Fibroblast of skin of right biceps (primary cell): ENCODE data around the gene CCDC83.
A peak's percentile ranks its signal among the peaks of the same experiment; 100 is the strongest.
"Not testable (repeated sequence)": the region's sequence is repeated elsewhere in the genome, so short reads cannot be mapped to it uniquely, and the experiment has no call there.

Source experiments
- DNase-seq: peaks from one replicate; pipeline ENCODE4 v3.0.0-alpha.2; 2013

Gene CCDC83

DNA sequence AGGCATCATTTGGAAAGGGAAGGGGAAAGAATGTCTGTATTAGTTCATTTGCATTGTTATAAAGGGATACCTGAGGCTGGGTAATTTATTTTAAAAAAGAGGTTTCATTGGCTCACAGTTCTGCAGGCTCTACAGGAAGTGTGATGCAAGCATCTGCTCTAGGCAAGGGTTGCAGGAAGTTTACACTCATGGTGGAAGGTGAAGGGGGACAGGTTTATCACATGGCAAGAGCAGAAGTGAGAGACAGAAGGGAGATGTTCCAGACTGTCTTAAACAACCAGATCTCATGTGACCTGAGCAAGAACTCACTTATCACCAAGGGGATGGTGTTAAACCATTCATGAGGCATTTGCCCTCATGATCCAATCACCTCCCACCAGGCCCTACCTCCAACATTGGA lies 90.6 kb downstream of the CCDC83 start:
- DNase-seq = no peak

DNA sequence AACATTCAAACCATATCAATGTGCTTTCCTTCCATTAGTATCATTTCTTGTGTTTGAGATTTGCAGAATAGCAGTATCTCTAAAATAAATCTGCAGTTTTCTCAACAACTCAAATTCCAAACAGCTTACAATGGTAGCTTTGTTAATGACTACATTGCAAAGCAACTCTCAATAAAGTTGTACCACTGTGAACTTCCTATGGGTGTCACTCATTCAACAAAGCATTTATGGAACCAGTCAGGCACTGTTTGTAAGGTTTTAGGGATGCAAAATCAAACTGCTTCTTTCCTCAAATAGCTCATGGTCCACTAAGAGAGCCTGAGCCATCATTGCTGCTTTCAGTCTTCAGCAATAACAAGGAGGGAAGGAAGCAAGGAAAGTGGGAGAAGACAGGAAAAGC lies 91.0 kb downstream of the CCDC83 start:
- no peak for DNase-seq

DNA sequence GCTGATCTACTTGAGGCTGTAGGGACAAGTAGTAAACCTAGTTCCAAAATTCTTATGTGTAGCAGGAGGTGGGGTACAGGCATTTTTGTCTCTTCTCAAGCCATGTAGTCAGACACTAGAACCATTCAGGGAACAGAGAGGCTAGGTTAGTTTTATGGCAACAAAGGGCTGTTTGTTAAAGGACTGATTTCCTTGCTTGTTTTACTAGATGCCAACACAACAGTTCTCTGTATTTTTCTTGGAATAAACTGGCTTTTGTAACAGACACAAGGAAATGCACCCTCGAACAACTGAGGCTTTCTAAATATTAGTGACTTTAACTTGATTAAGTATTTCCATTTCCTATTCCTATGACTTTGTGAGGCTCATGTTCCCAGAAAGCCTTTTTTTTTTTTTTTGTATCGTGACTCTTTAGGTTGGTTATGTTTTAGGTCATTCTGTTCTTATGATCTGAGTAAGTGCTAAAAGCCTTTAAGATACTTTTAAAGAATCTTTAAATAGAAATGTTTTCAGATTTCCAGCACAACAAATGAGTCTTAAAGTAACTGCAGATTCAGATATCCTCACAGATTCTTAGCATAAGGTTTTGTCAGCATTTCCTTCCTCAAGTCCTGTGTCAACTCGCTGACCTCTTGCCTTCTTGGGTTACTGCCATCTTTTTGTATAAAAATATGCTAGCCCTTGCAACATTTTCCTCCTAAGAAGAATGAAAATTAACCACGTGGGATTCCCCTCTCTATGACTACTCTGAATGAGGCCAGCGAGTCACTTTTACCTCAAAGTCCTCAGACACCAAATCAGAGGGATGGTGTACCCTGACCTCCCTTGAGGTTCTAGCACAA lies 92.5 kb downstream of the CCDC83 start:
- DNase-seq = peak; percentile 91

DNA sequence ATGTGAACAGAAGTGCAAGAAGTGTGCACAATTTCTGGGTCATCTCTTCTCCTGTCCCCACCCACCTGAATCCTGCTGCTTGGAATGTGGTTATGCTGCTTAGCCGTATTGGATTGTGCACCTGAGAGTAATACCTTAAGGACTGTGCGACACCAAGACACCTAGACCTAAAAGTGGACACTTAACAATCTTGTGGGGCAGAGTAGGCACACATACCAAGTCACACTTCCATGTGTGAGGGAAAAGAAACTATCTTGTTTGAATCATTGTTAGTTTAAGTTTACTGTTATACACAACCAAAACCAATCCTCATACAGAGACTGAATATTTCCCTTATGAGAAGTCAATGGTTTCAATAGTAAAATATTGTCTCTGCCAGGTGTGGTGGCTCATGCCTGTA lies 93.7 kb downstream of the CCDC83 start:
- DNase-seq = no peak

DNA sequence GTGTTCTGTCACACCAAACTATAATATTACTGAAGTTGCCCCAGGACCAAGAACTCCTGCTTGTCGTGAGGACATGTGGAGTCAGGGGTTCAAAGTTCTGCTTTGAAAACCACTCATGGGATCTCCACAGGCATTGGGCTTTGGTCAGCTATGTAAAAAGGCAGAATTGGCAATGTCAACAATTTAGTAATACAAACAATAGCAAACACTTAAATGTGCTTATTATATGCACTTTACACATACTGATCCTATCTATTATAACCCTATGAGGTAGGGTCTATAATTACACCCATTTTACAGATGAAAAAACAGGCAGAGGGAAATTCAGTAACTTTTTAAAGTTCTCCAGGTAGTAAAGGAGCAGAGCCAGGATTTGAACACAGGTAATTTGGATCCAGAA lies 94.6 kb downstream of the CCDC83 start:
- no peak for DNase-seq

DNA sequence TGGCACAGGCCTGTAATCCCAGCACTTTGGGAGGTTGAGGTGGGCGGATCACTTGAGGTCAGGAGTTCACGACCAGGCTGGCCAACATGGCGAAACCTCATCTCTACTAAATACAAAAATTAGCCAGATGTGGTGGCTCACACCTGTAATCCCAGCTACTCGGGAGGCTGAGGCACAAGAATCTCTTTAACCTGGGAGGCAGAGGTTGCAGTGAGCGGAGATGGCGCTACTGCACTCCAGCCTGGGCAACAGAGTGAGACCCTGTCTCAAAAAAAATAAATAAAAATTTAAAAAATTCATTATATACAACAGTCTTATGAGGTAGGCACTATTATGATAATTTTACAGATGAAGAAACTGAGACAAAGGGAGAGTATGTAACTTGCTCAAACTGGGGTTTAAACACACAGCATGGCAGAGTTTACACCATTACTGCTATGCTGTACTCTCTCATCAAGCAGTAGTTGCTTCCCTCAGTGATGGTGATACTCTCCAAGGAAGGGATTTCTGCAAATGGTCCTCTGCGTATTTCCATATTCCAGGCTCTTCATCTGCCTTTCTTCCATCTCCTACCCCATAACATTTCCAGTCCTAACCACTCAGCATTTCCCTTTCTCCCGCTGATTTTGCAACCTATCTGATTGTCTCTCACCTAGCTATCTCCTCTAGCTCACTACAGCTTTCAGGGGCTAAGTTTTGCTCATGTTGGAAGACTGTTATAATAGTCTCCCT lies 95.3 kb downstream of the CCDC83 start:
- no peak for DNase-seq

DNA sequence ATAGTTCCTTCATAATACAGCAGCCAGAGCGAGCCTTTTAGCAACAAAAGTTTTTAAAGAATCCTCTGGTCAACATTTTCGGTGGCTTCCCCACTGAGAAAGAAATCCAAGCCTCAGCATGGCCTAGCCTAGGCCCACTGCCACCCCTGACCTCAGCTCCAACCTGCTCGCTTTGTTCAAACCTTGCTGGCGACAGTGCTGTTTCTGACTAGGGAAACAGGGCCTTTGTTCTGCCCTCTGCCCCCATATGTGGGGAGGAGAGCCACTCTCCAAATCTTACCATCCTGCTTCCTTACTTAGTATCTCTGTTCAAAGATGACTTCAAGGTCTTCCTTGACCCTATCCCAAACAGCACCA lies 95.8 kb downstream of the CCDC83 start:
- no peak for DNase-seq

DNA sequence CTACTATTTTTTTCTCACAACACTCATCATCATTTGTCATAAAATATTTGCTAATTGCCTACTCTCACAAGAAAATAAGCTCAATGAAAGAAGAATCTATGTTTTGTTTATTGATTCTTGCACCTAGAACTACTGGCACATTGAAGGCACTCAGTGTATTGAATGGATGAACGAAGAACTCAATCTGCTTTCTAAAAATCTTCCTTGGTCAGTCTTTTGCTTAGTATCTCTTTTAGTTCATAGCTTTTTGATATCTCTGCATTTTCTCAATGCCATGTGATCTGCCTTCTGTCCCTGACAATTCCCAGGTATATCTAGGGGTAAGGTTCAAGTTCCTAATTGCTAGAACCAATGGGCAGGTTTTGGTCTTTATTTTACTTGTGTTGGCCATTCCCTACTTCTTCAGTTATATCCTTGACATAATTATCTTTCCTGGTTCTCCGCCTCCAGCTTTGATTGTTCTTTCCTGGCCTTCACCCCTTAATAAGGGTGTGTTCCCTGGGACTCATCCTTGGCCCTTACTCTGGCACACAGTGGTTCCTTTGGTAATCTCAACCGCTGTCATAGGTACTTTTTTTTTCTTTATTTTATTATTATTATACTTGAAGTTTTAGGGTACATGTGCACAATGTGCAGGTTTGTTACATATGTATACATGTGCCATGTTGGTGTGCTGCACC lies 96.4 kb downstream of the CCDC83 start:
- DNase-seq = no peak

DNA sequence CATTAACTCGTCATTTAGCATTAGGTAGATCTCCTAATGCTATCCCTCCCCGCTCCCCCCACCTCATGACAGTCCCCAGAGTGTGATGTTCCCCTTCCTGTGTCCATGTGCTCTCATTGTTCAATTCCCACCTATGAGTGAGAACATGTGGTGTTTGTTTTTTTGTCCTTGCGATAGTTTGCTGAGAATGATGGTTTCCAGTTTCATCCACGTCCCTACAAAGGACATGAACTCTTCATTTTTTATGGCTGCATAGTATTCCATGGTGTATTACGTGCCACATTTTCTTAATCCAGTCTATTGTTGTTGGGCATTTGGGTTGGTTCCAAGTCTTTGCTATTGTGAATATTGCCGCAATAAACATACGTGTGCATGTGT lies 96.9 kb downstream of the CCDC83 start:
- not testable (repeated sequence) for DNase-seq

DNA sequence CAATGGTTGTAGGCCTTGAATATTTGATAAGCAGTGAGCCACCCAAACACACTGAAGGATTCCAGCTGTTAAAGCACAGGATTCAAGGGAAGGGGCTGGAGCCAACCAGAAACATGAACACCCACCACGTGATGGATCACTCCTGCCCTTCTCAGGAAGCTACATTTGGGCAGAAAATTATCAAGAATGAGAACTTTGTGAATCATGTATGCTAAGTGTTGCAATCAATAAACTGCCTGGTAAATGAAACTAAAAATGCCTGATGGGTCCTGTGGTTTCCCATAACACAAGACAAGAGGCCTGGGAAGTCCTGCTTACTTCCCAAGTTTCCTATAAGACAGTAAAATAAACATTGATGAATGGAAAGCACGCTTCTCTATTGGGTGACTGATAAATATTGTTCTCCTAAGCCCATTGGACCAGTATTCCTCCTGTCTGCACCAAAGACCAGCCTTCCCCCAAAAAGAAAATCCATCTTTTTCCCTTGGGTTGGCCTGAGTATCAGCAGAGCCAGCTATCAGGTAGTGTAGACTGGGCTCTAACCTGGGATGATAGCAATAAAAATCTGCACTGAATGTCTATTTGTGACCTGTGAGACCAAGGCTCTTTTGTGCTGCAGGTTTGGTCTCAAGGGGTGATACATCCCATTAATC lies 98.4 kb downstream of the CCDC83 start:
- DNase-seq = peak; percentile 35

DNA sequence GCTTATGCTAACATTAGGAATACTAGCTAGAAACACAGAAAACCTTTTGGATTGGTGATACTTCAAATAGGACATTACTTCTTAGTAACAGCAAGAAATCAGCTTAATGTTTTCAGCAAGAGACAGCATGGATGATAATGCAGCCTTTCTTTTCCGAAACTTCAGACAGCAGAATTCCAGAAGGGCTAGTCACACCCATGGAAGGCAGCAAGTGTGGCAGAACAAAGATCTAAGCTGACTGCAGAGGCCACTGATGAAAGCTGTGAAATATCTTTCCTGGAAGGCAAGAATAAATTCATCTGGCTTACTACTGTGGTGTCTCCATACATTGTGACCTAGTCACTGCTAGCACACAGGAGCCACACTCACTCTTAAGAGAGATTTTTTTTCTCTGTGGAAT lies 100.3 kb downstream of the CCDC83 start:
- DNase-seq = peak; percentile 92

DNA sequence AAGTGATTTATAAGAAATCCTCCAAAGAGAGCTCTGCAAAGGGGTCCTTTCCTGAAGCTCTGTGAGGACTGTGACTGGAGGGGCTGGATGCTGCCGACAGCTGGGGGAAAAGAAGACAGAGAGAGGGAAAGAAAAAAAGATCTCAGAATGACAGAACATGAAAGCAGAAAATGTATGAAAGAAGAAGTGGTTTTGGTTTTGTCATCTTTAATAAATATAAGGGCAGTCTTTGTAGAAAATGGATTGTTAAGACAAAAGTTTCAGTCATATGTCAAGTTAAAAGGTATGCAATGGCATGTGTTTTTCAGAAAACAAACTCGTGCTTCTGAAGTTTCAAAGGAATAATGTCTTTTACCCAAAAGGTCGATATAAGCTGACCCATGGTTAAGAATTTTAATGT lies 105.5 kb downstream of the CCDC83 start:
- DNase-seq = no peak

DNA sequence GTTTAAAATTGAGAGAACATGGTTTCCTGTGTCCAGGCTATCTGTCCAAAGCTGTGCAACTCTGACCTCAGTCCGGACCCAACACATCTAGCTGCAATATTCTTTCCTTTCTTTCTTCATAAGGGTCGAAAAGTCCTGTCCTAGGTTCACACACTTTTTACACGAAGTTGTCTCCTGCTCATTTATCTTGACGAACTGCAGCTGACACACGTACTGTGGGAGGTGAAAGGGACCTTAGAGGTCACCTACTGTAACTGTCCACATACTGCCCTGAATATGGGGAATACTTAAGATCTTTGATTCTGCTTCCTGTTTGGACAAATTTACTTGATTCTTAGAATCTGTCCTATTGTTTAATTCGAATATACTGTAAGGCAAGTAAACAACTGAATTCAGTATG lies 105.9 kb downstream of the CCDC83 start:
- no peak for DNase-seq

DNA sequence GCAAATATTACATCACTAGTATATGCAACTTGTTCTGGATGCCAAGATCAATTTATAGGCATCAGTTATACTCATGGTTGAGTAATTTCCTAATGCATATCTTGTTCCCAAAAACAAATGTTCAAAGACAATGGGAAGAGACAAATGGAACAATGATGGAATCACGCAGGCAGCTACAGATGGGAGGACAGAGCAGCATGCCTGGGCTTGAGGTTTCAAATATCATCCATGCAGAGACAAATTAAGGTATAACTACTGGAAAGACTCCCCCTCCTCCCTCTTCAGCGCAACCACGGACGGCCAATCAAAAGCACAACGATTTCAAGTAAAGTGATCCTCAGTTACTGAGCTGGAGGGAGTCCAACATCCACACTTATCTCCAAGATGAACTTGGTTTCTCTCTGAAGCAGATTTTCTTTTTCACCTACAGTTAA lies 106.8 kb downstream of the CCDC83 start:
- DNase-seq = peak; percentile 80

DNA sequence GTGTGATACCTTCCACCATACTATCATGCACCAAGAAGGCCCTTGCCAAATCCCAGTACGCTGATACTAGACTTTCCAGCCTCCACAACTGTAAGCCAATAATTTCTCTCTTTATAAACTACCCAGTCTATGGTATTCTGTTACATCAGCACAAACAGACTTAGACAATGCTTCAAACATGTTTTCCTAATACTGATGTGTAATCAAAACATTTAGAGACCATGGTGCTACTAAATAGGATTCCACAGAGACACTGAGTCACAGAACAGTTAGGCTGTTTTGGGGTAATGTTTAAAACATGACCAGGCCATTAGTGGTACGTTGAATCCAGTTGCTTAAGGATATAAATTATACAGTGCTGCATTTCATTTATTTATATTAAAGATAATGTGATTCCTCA lies 110.0 kb downstream of the CCDC83 start:
- DNase-seq = peak; percentile 50

DNA sequence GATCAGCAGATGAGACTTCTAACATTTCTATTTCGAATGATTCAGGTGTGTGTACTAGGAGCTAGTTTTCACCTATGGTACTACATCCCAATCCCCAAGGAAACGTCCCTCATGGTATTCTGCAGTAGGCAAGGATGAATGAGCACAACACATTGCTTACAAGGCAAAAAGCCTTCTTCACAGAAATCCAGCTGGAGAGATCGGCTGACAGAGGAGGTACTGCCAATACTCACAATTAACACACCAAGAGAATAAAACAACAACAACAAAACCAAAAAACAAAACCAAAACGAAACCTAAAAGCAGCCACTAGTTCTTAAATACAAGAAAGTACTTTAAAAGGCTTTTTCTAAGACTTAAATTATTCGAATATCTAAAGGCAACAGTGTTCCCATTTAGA lies 112.3 kb downstream of the CCDC83 start:
- no peak for DNase-seq
